BLaER1 (cell line): ENCODE data around the gene PNPLA7.

ENCODE experiments used
- H3K27ac ChIP-seq: shearing (Covaris generic); formaldehyde crosslinking; 2 replicates; pipeline ENCODE4 v1.8.1; 2022
- H3K27me3 ChIP-seq: shearing (Covaris generic); formaldehyde crosslinking; 2 replicates; pipeline ENCODE4 v1.8.1; 2022
- H3K36me3 ChIP-seq: shearing (Covaris generic); formaldehyde crosslinking; 2 replicates; pipeline ENCODE4 v1.8.1; 2022
- H3K4me1 ChIP-seq: shearing (Covaris generic); formaldehyde crosslinking; 2 replicates; pipeline ENCODE4 v1.8.1; 2022
- H3K4me2 ChIP-seq: shearing (Covaris generic); formaldehyde crosslinking; 2 replicates; pipeline ENCODE4 v1.8.1; 2022
- H3K4me3 ChIP-seq: shearing (Covaris generic); formaldehyde crosslinking; 2 replicates; pipeline ENCODE4 v1.8.1; 2022
- H3K9ac ChIP-seq: shearing (Covaris generic); formaldehyde crosslinking; 2 replicates; pipeline ENCODE4 v1.8.1; 2022
- H3K9me3 ChIP-seq: shearing (Covaris generic); formaldehyde crosslinking; 2 replicates; pipeline ENCODE4 v1.8.1; 2022
- H4K20me1 ChIP-seq: shearing (Covaris generic); formaldehyde crosslinking; 2 replicates; pipeline ENCODE4 v1.8.1; 2022
- Cebpa-rat ChIP-seq: shearing (Covaris generic); IDR thresholded peaks from 2 replicates; pipeline ENCODE4 v1.8.1; 2022

PNPLA7 gene

DNA sequence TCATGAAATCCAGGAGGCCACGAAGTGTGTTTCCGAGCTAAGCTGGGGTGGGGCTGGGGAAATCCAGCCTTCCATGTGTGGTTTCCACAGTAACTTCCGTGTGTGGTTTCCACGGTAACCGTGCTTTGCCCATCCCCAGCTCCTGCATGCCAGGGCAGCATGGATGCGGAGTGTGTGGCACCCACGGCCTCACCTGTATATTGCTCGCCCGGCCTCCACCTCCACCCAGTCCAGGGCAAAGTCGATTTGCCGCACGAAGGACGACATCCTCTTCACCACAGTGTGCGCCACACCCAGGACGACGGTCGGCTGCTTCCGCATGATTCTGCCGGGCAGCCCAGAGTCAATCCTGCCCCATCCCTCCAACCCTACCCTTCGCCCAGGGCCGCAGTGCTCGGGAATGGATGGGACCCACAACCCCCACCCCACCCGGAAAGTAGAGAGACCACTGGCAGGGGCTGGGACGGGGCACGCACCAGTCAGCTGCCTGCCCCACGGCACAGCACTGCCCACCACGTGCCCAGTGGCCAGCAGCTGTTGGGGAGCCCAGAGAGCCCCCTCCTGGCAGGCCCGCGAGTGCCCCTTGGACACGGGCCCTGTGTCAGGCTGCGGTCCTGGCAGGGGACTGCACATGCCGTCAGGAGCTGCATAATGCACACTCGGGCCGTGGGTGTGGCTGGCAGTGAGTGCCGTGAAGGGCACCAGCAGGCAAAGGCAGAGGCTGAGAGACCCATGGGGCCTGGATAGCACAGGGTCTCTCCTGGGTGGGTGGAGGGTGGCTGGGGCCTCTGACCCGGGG is 52.1 kb downstream of the PNPLA7 start:
- TF ChIP-seq Cebpa-rat, result no peak
- H3K4me1 ChIP-seq, result peaks cover 16% of the 10 kb centered on the region
- no peak overlapping the region for H3K27ac ChIP-seq
- H3K36me3 ChIP-seq, result peaks cover 12% of the 10 kb centered on the region; the same call in 1 of the 2 replicates
- no peak overlapping the region for H3K9ac ChIP-seq
- H3K27me3 ChIP-seq, result no peaks in the 10 kb centered on the region
- H3K4me2 ChIP-seq, result no peak overlapping the region
- no peak overlapping the region for H3K4me3 ChIP-seq
- H4K20me1 ChIP-seq, result no peaks in the 10 kb centered on the region
- peaks cover 16% of the 10 kb centered on the region for H3K9me3 ChIP-seq

DNA sequence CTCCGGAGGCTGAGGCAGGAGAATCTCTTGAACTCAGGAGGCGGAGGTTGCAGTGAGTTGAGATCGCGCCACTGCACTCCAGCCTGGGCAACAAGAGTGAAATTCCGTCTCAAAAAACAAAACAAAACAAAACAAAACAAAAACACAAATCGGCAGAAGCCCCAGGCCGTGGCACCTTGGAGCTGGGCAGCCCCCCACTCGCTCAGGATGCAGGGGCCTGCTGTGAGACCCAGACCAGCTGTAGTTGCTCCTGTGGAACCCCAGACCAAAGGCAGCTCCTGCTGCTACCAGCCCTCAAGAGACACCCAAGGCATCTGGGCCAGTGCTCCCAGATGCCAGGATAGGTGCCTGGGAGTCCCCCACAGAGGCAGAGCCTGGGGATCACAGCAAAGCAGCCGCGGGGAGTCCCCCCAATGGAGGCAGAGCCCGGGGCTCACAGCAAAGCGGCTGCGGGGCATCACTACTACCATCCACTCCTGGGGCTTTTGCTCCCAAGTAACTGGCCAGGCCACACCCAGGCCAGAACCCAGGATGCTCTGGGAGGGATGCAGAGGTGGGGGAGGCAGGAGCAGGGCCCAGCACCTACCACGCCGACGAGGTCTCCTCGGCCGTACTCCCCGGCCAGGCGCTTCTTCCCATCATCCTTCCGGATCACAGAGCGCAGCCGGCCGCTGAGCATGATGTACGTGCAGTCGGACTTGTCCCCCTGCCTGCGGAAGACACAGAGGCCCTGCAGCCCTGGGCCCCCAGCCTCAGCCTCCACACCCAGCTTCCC is 53.4 kb downstream of the PNPLA7 start:
- no peak overlapping the region for H3K4me2 ChIP-seq
- H3K4me3 ChIP-seq, result no peak overlapping the region
- H3K9me3 ChIP-seq, result peaks cover 16% of the 10 kb centered on the region
- H3K27me3 ChIP-seq, result no peaks in the 10 kb centered on the region
- TF ChIP-seq Cebpa-rat, result no peak
- H3K9ac ChIP-seq, result no peak overlapping the region
- H3K4me1 ChIP-seq, result peaks cover 16% of the 10 kb centered on the region
- peaks cover 13% of the 10 kb centered on the region; the same call in 1 of the 2 replicates for H3K36me3 ChIP-seq
- no peak overlapping the region for H3K27ac ChIP-seq
- no peaks in the 10 kb centered on the region for H4K20me1 ChIP-seq

DNA sequence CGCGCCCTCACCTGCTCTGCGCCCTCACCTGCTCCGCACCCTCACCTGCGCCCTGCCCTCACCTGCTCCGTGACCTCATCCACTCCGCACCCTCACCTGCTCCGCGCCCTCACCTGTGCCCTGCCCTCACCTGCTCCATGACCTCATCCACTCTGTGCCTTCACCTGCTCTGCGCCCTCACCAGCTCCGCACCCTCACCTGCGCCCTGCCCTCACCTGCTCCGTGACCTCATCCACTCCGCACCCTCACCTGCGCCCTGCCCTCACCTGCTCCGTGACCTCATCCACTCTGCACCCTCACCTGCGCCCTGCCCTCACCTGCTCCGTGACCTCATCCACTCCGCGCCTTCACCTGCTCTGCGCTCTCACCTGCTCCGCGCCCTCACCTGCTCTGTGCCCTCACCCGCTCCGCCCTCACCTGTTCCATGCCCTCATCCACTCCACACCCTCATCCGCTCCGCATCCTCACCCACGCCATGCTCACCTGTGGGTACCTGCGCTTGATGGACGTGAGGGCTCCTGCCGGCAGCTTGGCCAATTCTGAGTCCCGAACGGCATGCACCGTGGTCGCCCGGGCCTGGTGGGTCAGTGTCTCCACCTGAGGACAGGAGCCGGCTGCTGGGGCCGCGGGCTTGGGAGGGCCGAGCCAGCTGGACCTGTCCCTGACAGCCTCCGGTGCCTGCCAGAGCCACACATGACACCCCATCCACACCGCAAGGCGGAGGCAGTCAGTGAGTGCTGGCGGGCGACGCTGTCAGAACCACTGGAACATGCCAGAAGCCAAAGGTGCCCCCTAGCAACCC is 55.5 kb downstream of the PNPLA7 start:
- no peaks in the 10 kb centered on the region for H4K20me1 ChIP-seq
- no peak overlapping the region for H3K9ac ChIP-seq
- H3K4me1 ChIP-seq, result peaks cover 16% of the 10 kb centered on the region
- H3K27me3 ChIP-seq, result no peaks in the 10 kb centered on the region
- H3K4me2 ChIP-seq, result no peak overlapping the region
- peaks cover 14% of the 10 kb centered on the region; the same call in 1 of the 2 replicates for H3K36me3 ChIP-seq
- no peak for TF ChIP-seq Cebpa-rat
- H3K4me3 ChIP-seq, result no peak overlapping the region
- H3K9me3 ChIP-seq, result peaks cover 16% of the 10 kb centered on the region
- no peak overlapping the region for H3K27ac ChIP-seq

DNA sequence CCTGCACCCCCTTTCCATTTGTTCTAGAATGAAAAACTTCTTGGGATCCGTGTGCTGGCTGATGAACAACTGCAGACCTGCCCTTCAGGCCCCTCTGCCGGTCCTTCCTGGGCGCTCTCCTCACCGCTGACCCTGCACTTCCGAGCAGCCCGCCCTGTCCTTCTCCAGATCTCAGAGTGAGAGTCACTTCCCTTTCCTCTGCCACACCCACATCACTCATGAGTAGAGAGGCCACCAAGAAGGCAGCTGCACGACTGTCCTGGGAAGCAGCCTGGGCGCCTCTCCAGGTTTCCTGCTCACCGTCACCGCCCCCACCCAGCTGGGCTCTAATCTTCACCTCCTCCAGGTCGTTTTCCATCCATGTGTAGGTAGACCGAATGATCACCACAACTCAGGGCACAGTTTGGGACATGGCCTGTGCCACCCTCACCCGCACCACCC is 56.1 kb downstream of the PNPLA7 start:
- H4K20me1 ChIP-seq, result no peaks in the 10 kb centered on the region
- no peak overlapping the region for H3K4me3 ChIP-seq
- H3K4me2 ChIP-seq, result no peak overlapping the region
- TF ChIP-seq Cebpa-rat, result no peak
- H3K9me3 ChIP-seq, result peaks cover 16% of the 10 kb centered on the region
- H3K4me1 ChIP-seq, result peaks cover 17% of the 10 kb centered on the region
- no peak overlapping the region for H3K9ac ChIP-seq
- H3K27me3 ChIP-seq, result no peaks in the 10 kb centered on the region
- no peak overlapping the region for H3K27ac ChIP-seq
- peaks cover 13% of the 10 kb centered on the region; the same call in 1 of the 2 replicates for H3K36me3 ChIP-seq

DNA sequence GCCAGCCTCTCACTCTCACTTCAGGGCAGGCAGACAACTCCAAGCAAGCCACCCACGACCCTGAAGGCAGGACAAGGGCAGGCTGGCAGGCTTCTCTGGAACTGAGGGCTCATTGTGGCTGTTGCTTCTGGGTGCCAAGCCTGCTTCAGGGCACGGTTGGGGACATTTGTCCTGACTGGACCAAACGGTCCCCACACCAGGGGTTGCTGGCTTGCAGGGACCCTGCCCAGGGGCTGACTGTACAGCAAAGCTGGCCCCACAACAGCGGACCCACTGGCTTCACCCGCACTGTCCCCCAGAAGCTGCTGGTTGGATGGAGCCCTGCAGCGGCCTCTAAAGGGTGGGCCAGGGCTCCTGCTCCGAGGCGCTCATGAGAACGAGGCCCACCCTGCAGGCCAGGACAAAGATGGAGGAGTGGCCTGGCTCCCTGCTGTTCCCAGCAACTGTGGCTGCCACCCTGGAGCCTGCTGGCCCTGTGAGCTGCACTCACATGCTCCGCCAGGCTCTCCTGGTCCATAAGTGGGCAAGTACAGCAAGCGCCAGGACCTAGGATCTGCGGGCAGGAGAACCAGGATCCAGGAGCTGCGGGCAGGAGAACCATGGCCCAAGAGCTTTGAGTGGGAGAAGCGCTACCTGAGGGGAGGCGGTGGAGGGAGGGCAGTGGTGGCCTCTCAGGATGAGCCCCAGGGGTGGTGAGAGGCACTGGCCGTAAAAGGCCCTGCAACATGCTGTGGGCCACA is 56.7 kb downstream of the PNPLA7 start:
- peaks cover 16% of the 10 kb centered on the region for H3K9me3 ChIP-seq
- no peak overlapping the region for H3K9ac ChIP-seq
- no peak overlapping the region for H3K4me3 ChIP-seq
- H3K27me3 ChIP-seq, result no peaks in the 10 kb centered on the region
- H3K27ac ChIP-seq, result no peak overlapping the region
- TF ChIP-seq Cebpa-rat, result no peak
- H4K20me1 ChIP-seq, result no peaks in the 10 kb centered on the region
- H3K36me3 ChIP-seq, result peaks cover 13% of the 10 kb centered on the region; the same call in 1 of the 2 replicates
- H3K4me2 ChIP-seq, result no peak overlapping the region
- H3K4me1 ChIP-seq, result peaks cover 18% of the 10 kb centered on the region

DNA sequence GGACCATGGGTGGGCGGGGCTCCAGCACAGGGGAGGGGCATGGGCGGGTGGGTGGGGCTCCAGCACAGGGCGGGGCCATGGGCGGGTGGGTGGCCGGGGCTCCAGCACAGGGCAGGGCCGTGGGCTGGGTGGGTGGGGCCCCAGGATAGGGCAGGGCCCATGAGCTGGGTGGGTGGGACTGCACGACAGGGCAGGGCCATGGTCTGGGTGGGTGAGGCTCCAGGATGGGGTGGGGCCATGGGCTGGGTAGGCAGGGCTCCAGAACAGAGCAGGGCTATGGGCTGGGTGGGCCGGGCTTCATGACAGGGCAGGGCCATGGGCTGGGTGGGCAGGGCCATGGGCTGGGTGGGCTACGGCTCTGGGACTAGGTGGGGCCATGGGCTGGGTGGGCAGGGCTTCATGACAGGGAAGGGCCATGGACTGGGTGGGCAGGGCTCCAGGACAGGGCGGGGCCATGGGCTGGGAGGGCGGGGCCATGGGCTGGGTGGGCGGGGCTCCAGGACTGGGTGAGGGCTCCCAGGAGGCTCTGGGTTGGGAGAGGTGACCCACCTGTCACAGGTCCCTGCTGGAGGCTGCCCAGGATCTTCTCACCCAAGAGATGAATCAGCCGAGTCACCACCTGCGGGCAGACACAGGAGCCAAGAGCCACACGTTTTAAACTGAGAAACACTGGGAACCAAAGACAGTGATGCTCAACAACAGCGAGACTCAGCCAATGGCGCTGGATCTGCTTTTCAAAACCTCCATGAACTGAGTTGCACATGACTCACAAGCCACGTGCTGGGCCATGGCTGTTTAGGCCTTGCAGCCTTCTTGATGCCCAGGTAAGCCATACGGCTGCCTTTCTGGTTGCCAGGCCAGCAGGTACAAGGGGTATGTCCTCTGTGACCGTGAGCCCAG is 57.5 kb downstream of the PNPLA7 start:
- no peaks in the 10 kb centered on the region for H4K20me1 ChIP-seq
- no peak overlapping the region for H3K27ac ChIP-seq
- H3K36me3 ChIP-seq, result peaks cover 9% of the 10 kb centered on the region; the same call in 1 of the 2 replicates
- H3K9ac ChIP-seq, result no peak overlapping the region
- H3K4me3 ChIP-seq, result no peak overlapping the region
- no peak for TF ChIP-seq Cebpa-rat
- peaks cover 16% of the 10 kb centered on the region for H3K9me3 ChIP-seq
- peaks cover 26% of the 10 kb centered on the region for H3K4me1 ChIP-seq
- no peak overlapping the region for H3K4me2 ChIP-seq
- H3K27me3 ChIP-seq, result no peaks in the 10 kb centered on the region

DNA sequence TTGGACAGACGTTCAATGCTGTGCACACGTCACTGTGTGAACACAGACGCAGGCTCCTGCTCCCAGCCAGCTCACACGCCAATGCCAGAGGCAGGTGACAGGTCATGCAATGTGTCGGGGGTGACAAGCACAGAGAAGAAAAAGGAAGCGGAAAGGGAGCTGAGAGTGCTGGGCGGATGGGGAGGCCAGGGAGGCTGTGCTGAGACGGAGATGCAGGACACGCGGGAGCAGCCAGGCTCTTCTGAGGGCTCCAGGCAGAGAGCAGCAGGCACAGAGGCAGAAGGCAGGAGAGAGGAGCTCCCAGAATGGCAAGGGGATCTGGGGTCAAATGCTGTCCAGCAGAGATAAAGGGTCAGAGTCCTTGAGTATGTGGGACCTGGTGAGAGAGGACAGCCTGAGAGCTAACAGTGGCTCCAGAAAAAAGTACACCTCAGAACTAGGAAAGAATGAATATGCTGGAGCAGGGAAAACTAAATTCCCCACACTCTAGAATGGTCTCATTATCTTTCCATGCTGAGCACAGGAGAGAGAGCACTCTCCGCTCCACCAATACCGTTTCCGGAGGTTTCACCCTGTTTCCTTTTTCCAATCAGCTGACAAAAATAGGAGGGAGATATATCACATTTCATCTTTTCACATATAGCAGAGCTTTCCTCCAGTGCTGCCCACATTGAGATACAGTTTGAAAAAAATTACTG is 58.3 kb downstream of the PNPLA7 start:
- Histone ChIP-seq H4K20me1 (0 out of 2 replicates have a peak, but pooled peaks cover 3% of the 10 kb centered on the region), H3K27ac (no peak overlapping the region), H3K4me2 (no peak overlapping the region), H3K27me3 (no peaks in the 10 kb centered on the region), H3K4me3 (no peak overlapping the region), H3K4me1 (peaks cover 34% of the 10 kb centered on the region), H3K36me3 (peaks cover 8% of the 10 kb centered on the region; the same call in 1 of the 2 replicates), H3K9me3 (peaks cover 16% of the 10 kb centered on the region), H3K9ac (no peak overlapping the region)
- no peak for TF ChIP-seq Cebpa-rat
